Caco-2 (cell line): Measurements from ENCODE around the gene TGOLN2. TPM values are rescaled to one million over a fixed set of nuclear protein-coding genes. Genes with fewer than 3 reads are reported as not detected.

ENCODE experiments used
- BruUV-seq: library from RNA; stranded (reverse); fragments of 400-500 nt; replicated peaks from 2 replicates; lab custom pipeline; 2021; lab: Mats Ljungman, UMichigan
- CTCF ChIA-PET: fragments of 300-600 bp; sonication (Branson Sonifier 250); formaldehyde crosslinking; loops from one replicate; lab custom pipeline; 2022; ENCODE audit warnings: antibody characterized with exemption; lab: Charles Lee
- POLR2A ChIA-PET: fragments of 300-600 bp; sonication (Branson Sonifier 250); formaldehyde crosslinking; loops from one replicate; lab custom pipeline; 2022; ENCODE audit warnings: antibody characterized with exemption; lab: Charles Lee
- DNase-seq, 2 experiments: peaks; one replicate each; pipeline versions ENCODE4 v3.0.0 to v3.0.0-alpha.2; 2020 to 2022
- H3K27me3 ChIP-seq: replicated peaks from 2 replicates; pipeline ENCODE4 v1.6.0; 2011; ENCODE audit warnings: low read length; ENCODE audit not compliant: control insufficient read depth, insufficient read depth
- H3K36me3 ChIP-seq: 2 replicates; pipeline ENCODE4 v1.5.1; 2011; ENCODE audit warnings: low read length; ENCODE audit not compliant: control insufficient read depth, insufficient read depth
- H3K4me1 ChIP-seq: fragments of 250-450 bp; sonication (Bioruptor Pico); 2 replicates; pipeline ENCODE4 v1.5.1; 2020; ENCODE audit warnings: mild to moderate bottlenecking
- H3K4me3 ChIP-seq: 2 replicates; pipeline ENCODE4 v1.5.1; 2011; ENCODE audit warnings: low read depth, mild to moderate bottlenecking, control low read depth, low read length
- H3K9me3 ChIP-seq: fragments of 250-450 bp; sonication (Bioruptor Pico); 2 replicates; pipeline ENCODE4 v1.5.1; 2020; ENCODE audit warnings: mild to moderate bottlenecking, moderate library complexity
- H3K27ac Mint-ChIP-seq: one replicate; pipeline ENCODE4 v1.8.0; 2022; ENCODE audit warnings: mixed read lengths; ENCODE audit not compliant: unreplicated experiment
- H3K27me3 Mint-ChIP-seq: one replicate; pipeline ENCODE4 v1.8.0; 2022; ENCODE audit warnings: mixed read lengths; ENCODE audit not compliant: insufficient read depth, unreplicated experiment
- H3K36me3 Mint-ChIP-seq: one replicate; pipeline ENCODE4 v1.8.0; 2022; ENCODE audit warnings: mild to moderate bottlenecking, mixed read lengths; ENCODE audit not compliant: insufficient read depth, unreplicated experiment
- H3K4me1 Mint-ChIP-seq: one replicate; pipeline ENCODE4 v1.8.0; 2022; ENCODE audit warnings: low read depth, mixed read lengths; ENCODE audit not compliant: unreplicated experiment
- H3K4me3 Mint-ChIP-seq: one replicate; pipeline ENCODE4 v1.8.0; 2022; ENCODE audit warnings: mild to moderate bottlenecking, moderate library complexity, mixed read lengths; ENCODE audit not compliant: unreplicated experiment
- H3K9me3 Mint-ChIP-seq: one replicate; pipeline ENCODE4 v1.8.0; 2022; ENCODE audit warnings: mixed read lengths; ENCODE audit not compliant: unreplicated experiment
- CTCF ChIP-seq, 2 experiments: fragments of 200-600 bp in 1 of 2; IDR thresholded peaks; 1 replicate in 1 of 2; 2 replicates in 1 of 2; pipeline versions ENCODE4 v1.5.1 to v1.8.0; 2011 to 2022; ENCODE audit warnings: antibody characterized with exemption in 1 of 2, control low read depth in 1 of 2, inconsistent platforms in 1 of 2, low read depth in 1 of 2, low read length in 1 of 2, mild to moderate bottlenecking in 1 of 2, moderate library complexity in 1 of 2; ENCODE audit not compliant: insufficient read depth in 1 of 2, severe bottlenecking in 1 of 2, unreplicated experiment in 1 of 2
- intact Hi-C: fragments of 100-400 bp; cut with micrococcal nuclease; formaldehyde crosslinking; loops from one replicate; pipeline ENCODE4 v1.10.0; 2022; ENCODE audit not compliant: unreplicated experiment
- total RNA-seq: library from RNA; stranded (reverse); gene quantifications from 2 replicates; pipeline ENCODE4 v1.2.3, GENCODE V29; 2022

Gene TGOLN2
- total RNA-seq, 1 experiment from 2014 or later, result 119 TPM

- intact Hi-C loops, result no loop called here
- Mint-ChIP-seq H3K4me3 (no peak overlapping the region), H3K9me3 (no peaks in the 10 kb centered on the region), H3K36me3 (no peaks in the 10 kb centered on the region), H3K27me3 (no peaks in the 10 kb centered on the region), H3K27ac (no peak overlapping the region), H3K4me1 (no peaks in the 10 kb centered on the region)
- H3K9me3 ChIP-seq, result no peaks in the 10 kb centered on the region
- ChIA-PET POLR2A (no interaction called here), CTCF (no interaction called here)
- peaks cover 3% of the 10 kb centered on the region; the same call in 1 of the 2 replicates for H3K36me3 ChIP-seq
- no peak overlapping the region for H3K4me3 ChIP-seq
- BruUV-seq, result no TSS peak
- peaks cover 3% of the 10 kb centered on the region; the same call in 1 of the 2 replicates for H3K4me1 ChIP-seq
- no peak for DNase-seq
- no peaks in the 10 kb centered on the region for H3K27me3 ChIP-seq
- TF ChIP-seq CTCF (IDR thresholded peaks at IDR 0.05; ENCODE audit: insufficient read depth in 1 of 2, low read depth in 1 of 2, low read length in 1 of 2, severe bottlenecking in 1 of 2, unreplicated experiment in 1 of 2), result no peak
These were observed 14.4 kb upstream of the TGOLN2 start for GRCh38 chr2:85342156-85342555.

- intact Hi-C loops, result no loop called here
- BruUV-seq, result no TSS peak
- POLR2A ChIA-PET, result no interaction called here
These were observed 13.7 kb upstream of the TGOLN2 start for GRCh38 chr2:85341269-85342029.

More at GRCh38 chr2:85341269-85342029, 13.7 kb upstream of the TGOLN2 start:
- Mint-ChIP-seq H3K4me1 (no peaks in the 10 kb centered on the region), H3K36me3 (no peaks in the 10 kb centered on the region), H3K4me3 (no peak overlapping the region), H3K27me3 (no peaks in the 10 kb centered on the region), H3K27ac (no peak overlapping the region), H3K9me3 (no peaks in the 10 kb centered on the region)
- Histone ChIP-seq H3K9me3 (no peaks in the 10 kb centered on the region), H3K36me3 (peaks cover 3% of the 10 kb centered on the region; the same call in 1 of the 2 replicates), H3K27me3 (no peaks in the 10 kb centered on the region), H3K4me3 (no peak overlapping the region), H3K4me1 (no peaks in the 10 kb centered on the region)
- DNase-seq, result no peak
- TF ChIP-seq CTCF (IDR thresholded peaks at IDR 0.05; ENCODE audit: insufficient read depth in 1 of 2, low read depth in 1 of 2, low read length in 1 of 2, severe bottlenecking in 1 of 2, unreplicated experiment in 1 of 2), result no peak
- CTCF ChIA-PET, result no interaction called here
